SW 1271 (cell line): ENCODE results near the gene SORL1.
"Not testable (repeated sequence)": the region's sequence is repeated elsewhere in the genome, so short reads cannot be mapped to it uniquely, and the experiment has no call there.

Experiments
- DNase-seq, 2 experiments: peaks; one replicate each; lab custom pipeline; 2025; lab: John Stamatoyannopoulos, UW

Gene SORL1

DNA sequence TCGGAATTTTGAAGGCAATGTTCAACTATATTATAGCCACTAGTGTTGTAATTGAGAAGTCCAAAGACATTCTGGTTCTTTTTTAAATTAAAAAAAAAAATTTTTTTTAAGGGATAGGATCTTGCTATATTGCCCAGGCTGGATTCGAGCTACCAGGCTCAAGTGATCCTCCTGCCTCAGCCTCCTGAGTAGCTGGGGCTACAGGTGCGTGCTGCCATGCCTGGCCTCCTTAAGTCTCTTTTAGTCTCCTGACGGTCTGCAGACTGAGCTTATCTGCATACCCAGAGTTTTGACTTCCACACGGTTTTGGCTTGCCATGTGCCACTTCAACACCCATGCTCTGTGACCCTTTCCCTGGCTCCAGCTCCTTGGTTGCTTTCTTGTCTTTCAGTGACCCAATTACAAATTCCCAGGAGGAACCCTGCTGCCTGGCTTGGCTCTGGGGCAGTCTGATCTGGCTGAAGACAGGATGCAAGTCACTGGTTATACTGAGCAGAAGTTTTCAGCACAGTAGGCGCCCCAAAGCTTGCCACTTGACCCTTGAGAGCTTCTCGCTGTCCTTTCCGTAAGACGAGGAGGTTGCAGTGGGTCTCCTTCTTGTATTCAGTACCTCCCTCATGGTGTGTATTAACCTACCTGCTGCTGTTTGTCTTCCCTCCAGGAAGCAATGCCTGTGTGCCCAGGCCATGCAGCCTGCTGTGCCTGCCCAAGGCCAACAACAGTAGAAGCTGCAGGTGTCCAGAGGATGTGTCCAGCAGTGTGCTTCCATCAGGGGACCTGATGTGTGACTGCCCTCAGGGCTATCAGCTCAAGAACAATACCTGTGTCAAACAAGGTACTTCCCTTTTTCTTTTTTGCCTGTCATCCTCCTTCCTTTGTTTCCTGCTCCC is 114.4 kb downstream of the SORL1 start:
- DNase-seq: no peak

DNA sequence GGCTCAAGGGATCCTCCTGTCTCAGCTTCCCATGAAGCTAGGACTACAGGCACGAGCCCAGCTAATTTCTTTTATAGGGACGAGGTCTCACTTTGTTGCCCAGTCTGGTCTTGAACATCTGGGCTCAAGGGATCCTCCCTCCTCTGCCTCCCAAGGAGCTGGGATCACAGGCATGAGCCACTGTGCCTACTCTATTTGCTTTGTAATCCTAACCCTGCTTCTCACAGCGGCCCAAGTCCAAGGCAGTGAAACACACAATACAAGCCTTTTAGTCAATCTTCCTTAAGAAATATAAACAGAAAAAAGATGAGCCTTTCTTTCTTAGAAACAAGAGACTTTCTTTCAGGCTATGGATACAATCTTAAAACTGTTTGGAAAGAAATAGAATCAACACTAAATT is 115.9 kb downstream of the SORL1 start:
- DNase-seq: no peak

DNA sequence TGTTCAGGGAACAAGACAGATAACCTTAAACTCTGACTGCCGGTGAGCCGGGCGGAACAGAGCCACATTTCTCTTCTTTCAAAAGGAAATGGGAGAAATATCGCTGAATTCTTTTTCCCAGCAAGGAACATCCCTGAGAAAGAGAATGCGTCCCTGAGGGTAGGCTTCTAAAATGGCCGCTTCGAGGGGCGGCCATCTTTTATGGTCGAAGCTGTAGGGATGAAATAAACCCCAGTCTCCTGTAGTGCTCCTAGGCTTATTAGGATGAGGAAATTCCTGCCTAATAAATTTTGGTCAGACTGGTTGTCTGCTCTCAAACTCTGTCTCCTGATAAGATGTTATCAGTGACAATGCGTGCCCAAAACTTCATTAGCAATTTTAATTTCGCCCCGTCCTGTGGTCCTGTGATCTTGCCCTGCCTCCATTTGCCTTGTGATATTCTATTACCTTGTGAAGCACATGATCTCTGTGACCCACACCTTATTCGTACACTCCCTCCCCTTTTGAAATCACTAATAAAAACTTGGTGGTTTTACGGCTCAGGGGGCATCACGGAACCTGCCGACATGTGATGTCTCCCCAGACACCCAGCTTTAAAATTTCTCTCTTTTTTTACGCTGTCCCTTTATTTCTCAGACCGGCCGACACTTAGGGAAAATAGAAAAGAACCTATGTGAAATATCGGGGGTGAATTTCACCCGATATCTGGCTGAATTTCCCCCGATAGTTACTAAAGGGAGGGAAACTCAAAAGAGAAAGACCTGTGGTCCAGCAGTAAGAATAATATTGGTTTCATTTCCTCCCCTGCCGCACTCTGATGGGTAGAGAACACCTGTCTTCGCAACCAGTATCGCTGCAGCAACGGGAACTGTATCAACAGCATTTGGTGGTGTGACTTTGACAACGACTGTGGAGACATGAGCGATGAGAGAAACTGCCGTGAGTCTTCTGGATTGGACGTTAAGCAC is 117.5 kb downstream of the SORL1 start:
- DNase-seq: not testable (repeated sequence)

DNA sequence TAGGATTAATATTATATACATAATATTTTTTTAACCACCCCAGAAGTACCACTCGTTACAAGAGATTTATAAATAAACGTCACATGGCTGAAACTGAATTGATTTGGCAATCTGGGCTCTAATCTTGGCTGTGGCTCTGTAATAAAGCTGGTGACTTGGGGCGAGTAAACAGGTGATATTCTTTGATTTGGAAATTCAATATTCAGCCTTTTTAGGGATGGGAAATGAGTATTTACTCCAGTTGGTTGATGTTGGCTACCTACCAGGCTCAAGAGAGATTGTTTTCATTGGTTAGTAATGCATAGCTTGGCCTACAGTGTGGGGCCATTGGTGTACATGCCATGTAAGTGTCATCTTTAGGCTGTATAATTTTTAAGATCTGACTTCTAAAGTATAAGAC is 118.3 kb downstream of the SORL1 start:
- no peak for DNase-seq

DNA sequence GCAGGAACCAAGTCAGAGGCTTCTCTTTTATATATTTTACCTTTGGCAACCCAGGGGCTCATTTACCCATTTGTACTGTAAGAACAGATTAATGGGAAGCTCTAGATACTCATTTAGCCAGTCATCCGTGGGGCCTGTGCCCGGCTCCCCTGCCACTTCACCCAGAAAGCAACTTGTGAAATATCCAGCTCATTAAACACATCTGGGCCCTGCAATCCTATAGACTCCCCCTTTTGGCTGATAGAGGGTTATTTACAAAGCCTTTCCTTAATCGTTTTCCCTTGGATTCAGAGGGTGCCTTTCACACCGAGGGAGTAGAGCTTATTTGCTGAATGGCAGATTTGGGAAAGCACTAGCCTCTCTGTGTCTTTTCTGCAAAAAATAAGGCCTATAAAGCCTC is 119.4 kb downstream of the SORL1 start:
- no peak for DNase-seq

DNA sequence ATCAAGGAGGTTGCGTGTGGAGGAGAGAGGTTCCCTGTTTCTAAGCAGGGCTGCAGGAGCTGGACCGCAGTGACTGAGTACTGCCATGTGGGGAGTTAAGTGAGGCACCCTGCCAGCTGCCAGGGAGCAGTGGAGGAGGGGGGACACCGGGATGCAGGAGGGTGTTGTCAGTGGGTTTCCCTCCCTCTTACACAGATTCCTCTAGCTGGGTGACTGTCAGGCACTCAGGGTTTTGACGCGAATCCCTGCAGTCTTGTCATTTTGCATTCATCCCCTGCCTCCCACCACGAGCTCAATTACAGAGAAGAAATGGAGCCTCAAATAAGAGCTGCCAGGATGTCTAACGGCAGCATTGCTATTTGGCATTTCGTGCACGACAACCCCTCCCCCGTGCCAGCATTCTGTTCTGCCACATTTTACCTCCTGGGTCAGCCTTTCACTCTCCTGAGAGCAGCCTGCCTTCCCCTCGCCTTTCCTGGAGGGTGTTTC is 120.5 kb downstream of the SORL1 start:
- no peak for DNase-seq

- DNase-seq: no peak
Measured at GRCh38 chr11:121574801-121575200, 122.7 kb downstream of the SORL1 start.

GRCh38 chr11:121575250-121575962 is 123.3 kb downstream of the SORL1 start:
- no peak for DNase-seq

GRCh38 chr11:121575963-121576290 is 123.8 kb downstream of the SORL1 start:
- no peak for DNase-seq

DNA sequence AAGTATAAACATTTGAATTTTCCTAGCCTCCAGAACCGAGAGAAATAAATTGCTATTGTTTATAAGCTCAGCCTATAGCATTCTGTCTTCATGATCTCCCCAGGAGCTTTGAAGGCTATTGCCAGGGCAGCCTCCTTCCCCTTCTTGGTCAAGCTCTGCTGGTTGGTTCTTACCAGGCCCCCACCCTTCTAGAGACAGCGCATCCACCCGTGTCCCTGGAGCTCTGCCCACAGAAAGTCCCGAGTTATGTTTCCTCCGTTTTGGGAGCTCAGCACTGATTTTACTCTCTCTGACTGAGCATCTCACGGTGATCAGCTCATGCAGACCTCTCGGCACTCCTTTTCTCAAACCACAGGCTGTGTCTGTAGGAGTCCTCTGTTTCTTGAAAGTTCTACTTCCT is 124.4 kb downstream of the SORL1 start:
- no peak for DNase-seq

DNA sequence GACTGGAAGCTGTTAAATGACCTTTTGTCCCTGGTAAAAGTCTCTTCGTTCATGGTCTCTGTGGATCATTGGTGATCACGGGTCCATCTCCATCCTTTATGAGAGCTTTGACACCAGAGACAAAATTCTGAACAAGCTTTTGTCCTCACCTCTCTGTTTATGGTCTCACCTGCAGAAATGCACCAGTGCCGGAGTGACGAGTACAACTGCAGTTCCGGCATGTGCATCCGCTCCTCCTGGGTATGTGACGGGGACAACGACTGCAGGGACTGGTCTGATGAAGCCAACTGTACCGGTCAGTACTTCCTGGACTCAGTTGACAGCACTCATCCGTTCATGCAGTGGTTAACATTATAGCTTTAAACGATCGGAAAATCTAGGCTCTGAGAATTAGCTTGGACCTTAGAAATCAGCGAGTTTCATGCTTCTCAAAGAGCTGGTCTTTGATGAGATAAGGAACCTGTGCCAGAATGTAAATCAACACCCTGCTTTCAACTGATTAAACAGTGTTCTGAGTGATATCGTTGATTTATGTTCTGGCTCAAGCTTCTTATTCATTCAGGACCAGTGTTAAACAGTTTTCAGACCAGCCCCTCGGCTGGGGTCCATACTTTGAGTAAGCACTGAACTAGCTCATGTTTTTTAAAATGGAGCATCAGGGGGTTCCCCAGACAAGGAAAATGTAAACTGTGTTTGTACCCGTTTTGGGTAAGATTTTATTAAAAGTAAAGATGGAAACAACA is 125.2 kb downstream of the SORL1 start:
- no peak for DNase-seq

- DNase-seq: no peak
Measured at GRCh38 chr11:121578251-121578976, 126.3 kb downstream of the SORL1 start.

GRCh38 chr11:121580154-121580553 is 128.0 kb downstream of the SORL1 start:
- DNase-seq: no peak

DNA sequence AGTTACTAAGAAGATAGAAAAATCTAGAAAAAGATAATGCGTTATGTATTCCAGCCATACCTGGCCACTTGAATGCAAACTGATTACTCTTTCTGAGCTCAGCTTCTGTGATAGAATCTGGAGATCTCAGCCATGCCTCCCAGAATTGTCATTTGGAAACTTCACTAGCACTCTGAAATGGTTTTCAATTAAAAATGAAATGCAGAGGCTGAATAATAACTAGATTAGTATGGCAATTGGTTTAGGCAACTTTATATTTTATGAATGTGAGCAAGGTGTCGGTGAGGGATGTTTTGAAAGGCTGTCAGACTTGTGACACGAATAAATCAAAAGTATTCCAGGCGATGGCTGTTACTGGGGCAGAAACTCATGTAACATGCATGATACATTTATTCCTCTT is 129.5 kb downstream of the SORL1 start:
- DNase-seq: no peak

DNA sequence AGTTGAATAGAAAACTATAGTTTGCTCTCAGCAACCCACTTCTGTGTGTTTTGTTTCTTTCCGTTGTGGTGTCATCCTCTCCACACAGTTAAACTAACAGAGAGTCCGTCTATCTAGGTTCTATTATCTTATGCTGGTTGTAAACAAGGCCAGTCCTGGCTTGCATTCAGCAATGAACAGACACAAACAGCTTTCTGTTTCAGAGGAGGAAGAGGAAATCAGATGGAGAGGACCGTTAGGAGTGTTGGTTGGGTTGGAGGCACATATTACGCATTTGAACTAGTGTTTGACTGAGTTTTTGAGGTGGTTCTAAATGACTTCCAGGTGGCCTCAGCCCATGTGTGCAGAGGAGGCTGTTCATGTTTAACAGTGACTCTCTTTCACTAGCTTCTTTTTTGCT is 130.2 kb downstream of the SORL1 start:
- DNase-seq: no peak

- DNase-seq: no peak
Measured at GRCh38 chr11:121583825-121584224, 131.7 kb downstream of the SORL1 start.

DNA sequence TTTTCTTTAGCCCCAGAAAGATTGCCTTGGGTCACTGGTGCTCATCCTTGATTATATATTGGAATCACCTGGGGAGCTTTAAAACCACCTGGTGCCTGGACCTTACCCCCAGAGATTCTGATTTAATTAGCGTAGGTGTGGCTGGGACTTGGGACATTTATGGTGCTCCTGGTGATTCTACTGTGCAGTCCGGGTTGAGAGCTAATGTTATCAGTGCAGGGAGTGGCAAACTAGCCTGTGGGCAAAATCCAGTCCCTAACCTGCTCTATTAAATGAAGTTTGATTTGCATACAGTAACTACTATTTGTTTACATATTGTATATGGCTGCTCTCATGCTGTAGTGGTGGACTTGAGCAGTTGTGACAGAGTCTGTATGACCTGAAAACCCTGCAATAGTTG is 134.6 kb downstream of the SORL1 start:
- DNase-seq: no peak

- DNase-seq: no peak
Measured at GRCh38 chr11:121587182-121587581, 135.1 kb downstream of the SORL1 start.

- DNase-seq: no peak
Measured at GRCh38 chr11:121588747-121589146, 136.6 kb downstream of the SORL1 start.

DNA sequence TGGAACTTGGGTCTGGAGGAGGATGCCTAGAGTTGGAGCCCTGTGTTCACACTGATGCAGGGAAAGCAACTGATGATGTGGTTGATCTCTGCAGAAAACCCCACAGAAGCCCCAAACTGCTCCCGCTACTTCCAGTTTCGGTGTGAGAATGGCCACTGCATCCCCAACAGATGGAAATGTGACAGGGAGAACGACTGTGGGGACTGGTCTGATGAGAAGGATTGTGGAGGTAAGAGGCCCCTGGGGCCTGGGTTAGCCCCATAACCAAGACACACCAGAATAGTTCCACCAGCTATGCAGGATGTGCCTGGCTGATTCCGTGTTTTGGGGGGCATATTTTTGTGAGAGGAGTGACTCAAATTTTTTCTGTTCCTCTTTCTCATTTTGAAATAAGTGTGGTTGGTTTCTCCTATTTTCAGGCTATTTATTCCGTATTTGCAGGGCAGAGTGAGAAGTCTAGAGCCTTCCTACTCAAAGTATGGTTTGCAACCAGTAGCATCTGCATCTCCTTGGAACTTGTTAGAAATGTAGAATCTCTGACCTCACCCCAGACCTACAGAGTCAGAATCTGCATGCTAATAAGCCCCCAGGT is 137.9 kb downstream of the SORL1 start:
- DNase-seq: no peak
